A204.1 (cell line): ENCODE measurements around the gene TYK2.
"Not testable (repeated sequence)": the region's sequence is repeated elsewhere in the genome, so short reads cannot be mapped to it uniquely, and the experiment has no call there.

ENCODE experiments used
- FAIRE-seq: peaks from 2 replicates; lab custom pipeline; 2012; peaks lifted over from hg19 to GRCh38; lab: Jason Lieb, UNC

TYK2 gene

DNA sequence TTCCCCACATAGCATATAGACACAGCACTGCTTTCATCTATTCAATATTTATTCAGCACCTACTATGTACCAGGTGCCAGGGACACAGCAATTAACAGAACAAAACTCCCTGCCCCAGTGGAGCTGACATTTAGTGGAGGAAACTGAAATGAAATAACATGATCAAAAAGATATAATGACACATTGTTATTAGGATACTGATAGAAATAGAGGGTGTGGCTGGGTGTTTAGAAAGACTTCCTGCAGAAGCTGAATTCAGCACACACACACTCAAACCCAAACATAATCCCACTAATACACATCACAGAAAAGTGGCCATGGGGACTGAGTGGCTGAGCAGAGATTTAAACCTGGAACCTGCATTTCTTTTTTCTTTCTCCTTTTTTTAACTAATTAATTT lies 26.7 kb upstream of the TYK2 start:
- no peak for FAIRE-seq

DNA sequence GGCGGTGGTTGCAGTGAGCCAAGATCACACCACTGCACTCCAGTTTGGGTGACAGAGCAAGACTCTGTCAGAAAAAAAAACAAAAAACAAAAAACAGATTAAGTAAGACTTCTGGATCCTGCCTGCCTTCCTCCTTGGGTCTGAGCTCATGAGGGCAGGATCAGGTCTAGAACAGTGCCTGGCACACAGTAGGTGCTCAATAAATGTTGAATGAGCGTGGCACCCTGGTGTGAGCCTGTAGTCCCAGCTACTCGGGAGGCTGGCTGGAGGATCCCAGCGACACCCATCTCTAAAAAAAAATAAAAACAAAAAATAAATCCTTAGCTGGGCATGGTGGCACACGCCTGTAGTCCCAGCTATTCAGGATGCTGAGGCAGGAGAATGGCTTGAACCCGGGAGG lies 25.8 kb upstream of the TYK2 start:
- FAIRE-seq = no peak

DNA sequence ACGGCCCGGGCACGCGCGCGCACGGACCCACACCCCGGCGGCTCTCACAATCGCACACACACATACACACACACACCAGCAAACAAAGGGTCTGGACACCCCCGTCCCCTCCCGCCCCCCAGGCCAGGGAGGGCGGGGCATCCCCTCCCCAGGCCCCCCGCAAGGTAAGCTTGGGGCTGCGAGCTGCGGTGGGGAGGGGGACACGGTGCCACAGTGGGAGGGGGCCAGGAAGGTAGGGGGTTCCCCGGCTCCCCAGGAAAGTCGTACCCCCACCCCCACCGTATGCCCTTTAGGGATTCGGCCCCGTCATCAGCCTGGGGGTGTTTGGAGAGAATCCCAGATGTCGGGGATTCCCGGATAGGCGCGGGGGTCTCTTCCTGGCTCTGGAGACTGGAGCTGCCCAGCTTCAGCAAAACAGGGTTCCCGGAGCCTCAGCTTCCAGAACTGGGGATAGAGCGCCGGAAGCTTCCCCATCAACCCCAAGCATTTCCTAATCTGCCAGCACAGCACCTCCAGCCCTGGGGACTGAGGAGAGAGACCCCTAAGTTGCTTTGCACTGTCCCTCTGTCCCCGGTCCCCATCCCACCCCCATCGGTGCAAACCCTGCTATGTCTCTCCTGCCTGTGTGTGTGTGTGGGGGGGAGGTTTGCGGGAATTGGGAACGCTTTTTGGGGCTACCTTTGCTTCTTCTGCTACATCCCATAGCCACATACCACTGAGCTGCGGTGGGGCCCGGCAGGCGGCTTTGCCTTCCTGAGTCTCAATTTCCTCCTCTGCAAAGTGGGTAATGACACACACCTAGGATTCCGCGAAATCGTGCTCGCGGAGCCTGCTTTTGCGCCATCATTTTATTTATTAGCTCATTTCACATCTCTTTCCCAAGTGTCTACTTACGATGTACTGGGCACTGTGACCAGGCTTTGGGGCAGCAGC lies 24.8 kb upstream of the TYK2 start:
- no peak for FAIRE-seq

DNA sequence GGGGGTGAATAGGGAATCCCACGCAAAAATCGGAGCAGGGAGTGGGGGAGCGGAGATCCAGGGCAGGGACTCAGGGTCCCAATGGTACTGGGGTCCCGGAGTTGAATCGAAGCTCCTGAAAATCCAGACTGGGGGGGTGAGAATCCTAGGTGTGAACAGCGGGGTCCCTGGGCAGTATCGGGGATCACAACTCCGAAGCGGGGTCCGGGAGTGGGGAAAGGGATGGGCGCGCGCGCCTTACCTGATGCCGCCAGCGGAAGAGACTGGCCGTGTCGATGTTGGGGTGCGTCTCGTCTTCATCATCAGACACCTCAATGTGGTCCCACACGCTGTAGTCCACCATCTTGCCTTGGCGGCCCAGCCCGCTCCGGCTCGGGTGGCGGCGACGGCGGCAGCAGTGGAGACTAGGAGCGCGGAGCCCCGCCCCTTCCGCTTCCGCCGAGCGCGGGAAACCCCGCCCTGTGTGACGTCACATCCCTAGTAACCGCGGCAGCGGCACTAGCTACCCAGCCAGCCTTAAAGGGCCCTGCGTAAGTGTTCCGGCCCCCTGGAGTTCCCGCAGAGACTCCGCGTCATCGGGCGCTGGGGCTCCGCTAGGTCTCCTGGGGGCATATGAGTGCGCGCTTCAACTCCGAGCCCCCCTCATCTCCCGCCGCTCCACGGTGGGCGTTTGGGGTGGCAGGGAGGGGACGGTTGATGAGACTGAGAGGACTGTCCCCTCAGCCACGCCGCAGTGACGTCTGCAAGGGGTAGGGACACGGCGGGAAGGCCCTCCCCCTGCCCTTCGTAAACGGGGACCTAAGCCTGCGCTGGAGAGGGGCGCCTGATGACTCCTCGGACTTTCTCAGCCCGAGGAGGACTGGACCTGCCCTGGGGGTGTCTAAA lies 23.0 kb upstream of the TYK2 start, which contains the start of gene CDC37:
Gene CDC37 (minus strand): TSS at position 406 of the 885 bp plus-strand sequence. CDS start 63 bp downstream, at position 343.
- no peak for FAIRE-seq

DNA sequence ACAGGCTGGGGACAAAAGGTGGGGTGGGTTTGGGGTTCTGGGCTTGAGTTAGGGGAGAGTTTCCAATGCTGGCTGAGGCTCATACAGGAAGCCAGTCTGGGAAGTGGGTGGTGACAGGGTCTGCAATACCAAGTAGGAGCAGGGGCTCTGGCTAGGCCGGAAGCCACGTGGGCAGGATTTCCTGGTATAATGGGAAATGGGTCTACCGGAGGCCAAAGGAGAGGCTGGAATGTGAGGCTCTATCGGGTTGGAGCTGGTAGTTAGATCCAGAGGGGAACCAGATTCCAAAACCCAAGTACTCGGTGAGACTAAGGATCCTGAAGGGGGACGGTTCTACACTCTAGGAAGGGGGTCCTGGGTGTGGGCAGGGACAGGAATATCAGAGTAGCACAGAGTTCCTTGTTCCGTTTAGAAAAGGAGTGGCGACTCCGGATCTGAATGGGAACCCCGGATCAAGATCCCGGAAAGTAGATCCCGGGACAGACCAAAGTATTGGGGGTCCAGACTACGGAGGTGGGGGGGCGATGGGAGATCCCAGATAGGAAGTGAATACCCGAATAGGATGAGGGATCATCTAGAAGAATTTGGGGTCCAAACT lies 22.2 kb upstream of the TYK2 start:
- no peak for FAIRE-seq

DNA sequence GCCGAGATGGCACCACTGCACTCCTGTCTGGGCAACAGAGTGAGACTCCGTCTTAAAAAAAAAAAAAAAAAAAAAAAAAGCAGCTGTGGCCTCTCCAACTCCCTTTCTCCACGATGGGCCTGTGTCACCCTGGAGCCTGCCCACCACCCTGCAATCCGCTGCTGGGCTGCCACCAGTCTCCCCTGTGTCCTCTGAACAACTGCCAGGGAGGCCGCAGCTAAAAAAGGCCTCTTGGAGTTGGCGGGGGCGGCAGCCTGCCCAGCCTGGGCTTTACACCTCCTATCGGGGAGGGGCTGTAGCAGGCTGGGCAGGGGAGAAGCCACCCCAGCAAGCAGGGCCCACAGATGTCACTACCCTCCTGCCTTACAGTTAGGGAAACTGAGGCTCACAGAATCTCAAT lies 19.5 kb upstream of the TYK2 start:
- no peak for FAIRE-seq

DNA sequence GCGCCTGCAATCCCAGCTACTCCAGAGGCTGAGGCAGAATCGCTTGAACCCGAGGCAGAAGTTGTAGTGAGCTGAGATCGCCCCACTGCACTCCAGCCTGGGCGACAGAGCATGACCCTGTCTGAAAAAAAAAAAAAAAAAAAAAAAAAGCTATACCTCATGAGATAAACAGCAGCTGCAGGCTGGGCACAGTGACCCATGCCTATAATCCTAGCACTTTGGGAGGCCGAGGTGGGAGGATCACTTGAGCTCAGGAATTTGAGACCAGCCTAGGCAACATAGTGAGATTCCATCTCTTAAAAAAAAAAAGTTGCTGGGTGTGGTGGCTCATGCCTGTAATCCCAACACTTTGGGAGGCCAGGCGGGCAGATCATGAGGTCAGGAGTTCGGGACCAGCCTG lies 19.0 kb upstream of the TYK2 start:
- FAIRE-seq = not testable (repeated sequence)

DNA sequence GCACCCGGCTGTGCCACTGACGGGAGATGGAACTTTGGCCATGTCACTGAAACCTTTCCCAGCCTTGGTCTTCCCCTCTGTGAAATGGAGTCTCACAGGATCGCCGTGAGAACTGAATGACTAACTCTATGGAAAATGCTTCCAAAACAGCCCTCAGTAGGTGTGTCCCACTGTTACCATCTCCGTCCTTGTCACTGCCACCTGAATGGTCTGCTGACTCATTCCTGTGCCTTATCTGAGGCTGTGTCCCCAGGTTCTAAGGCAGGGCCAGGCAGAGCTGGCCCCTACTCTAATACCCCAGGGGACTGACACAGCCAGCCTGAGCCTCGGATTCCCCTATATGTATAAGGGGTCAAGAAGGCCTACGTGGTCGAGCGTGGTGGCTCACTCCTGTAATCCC lies 18.4 kb upstream of the TYK2 start:
- no peak for FAIRE-seq

DNA sequence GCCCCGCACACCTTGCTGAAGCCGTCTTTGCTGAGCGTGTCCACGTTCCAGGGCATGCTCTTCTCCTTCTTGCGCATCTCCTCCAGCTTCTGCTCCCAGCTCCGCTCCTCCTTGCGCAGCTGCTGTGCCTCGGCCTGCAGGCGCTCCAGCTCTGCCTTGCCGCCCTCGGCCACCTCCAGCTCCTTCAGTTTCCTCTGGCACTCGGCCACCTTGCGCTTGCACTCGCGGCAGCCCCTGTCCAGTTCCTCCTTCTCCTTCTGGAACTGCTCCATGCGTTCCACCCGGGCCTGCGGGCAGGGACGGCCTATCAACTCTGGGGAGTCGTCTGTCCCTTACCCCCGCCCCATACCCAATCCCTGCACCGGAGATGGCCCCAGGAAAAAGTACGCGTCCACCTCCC lies 15.5 kb upstream of the TYK2 start:
- FAIRE-seq = no peak

DNA sequence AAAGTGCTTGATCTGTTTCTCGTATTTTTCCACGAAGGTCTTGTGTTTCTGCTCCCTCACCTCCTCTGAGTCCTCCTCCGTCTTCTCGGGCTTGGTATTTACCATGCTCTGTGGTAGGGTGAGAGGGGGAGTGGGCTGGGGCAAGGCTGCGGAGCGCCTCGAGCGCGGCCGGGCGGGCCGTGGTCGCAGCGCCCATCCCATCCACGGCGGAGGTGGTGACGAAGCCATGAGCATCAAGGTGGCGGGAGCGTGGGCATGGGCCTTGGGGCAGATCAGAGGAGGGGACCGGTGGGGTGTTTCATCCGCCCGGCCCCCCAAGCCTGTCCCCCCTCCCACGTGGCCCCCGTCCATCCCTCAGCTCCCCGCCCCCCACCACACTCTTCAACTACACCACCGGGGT lies 15.1 kb upstream of the TYK2 start:
- no peak for FAIRE-seq

DNA sequence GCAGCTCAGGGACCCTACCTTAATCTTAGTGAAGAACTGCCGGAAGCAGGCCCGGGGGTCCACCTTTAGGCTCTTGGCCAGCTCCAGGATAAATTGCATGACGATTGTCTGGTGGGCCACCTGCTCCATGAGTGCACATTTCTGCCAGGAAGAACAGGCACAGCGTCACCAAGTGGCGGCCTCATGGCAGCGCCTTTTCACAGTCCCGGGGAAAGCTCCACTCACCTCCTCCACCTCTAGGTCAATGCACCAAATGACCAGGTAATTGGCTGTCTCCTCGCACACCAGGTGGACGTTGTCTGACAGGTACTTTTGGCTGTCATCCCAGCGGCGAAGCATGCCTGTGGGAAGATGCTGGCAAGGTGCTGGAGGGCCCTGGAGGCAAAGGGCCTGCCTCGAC lies 14.6 kb upstream of the TYK2 start:
- no peak for FAIRE-seq

DNA sequence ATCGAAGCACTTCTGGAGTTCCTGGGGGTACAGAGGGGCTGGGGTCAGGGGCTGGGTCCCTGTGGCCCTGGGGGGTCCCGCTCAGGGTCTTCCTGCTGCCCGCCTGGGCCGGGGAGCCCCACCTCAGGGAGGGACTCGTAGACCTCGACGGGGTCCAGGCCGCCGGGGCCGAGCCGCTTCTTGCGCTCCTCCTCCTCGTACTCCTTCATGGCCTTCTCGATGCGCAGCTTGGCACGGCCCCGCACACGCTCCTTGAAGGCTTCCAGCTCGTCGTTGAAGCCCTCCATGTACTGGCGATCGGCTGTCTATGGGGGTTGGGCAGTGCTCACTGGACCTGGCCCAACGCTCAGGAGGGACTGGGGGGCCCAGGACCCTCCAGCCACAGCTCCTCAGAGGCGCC lies 12.8 kb upstream of the TYK2 start:
- FAIRE-seq = no peak

DNA sequence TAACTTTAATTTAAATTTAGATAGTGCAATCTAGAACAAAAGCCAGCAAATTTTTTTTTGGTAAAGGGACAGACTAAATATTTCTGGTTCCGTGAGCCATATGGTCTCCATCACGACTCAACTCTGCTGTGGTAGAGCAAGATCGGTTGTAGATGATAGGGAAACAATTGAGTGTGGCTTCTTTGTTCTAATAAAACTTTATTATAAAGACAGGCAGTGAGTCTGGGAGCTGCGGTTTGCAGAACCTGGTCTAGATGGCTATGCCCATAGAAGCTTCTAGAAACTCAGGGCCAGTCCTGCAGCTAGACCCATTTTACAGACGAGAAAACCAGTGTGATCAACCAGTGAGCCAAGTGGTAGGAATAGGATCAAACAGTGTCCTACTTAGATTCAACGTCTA lies 11.7 kb upstream of the TYK2 start:
- no peak for FAIRE-seq

DNA sequence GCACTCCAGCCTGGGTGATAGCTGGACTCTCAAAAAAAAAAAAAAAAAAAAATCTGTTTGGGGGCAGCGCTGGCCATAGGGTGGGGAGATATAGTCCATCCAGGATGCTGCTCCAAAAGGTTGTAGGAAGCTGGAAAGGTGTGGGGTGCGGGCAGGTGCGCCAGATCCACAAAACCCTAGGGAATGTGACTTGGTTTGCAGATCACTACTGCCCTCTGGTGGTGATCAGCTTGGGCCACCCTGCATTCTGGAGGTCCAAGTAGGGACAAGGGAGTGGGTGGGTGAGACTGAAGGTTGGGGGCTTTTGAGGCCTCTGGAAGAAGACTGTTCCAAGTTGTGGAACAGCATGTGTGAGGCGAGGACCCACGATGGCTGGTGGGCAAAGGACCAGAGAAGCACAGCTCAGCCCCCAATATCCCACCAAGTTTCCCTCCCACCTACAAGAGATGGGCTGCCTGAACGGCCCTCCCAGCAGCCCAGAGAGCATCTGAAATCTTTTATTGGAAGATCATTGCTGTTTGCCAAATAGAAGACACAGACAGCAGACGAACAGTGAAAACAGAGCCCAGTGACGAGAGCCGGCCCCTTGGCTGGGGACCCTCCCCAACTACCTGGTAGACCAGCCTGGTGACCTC lies 10.4 kb upstream of the TYK2 start:
- FAIRE-seq = no peak

DNA sequence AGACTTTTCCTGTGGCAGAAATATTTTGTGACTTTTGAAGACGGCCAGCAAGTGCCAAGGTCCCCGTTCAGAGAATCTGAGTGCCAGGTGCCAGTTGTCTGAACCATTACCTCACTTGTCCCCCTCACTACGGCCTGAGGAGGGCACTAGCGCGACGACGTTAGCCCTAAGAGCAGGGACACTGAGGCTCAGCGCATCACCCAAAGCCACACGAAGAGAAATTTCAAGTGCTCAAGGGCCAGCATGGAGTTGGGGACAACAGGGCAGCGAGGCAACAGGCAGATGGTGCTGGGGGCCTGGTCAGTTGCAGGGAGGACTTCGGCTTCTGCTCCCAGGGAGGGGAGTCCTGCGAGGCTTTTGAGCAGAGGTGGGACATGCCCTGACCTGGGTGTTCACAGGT lies 9.5 kb upstream of the TYK2 start:
- FAIRE-seq = no peak

DNA sequence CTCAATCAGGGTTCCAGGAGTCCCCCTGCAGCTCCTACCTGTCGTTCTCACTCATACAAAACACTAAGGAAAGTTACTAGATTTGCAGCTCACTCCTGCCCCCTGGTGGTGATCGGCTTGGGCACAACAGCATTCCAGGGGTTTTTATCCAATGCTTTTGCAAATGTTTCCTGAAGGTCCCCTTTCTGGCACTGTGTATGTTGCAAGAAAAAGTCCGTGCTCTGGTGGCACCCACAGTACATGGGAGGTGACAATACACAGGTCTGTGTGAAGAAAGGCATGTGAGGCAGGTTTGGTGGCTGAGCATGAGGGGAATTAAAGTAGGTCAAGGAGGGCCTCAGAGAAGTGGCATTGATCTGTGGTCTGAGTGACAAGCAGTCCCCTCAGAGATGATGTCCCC lies 8.6 kb upstream of the TYK2 start:
- FAIRE-seq = peak; percentile 65

DNA sequence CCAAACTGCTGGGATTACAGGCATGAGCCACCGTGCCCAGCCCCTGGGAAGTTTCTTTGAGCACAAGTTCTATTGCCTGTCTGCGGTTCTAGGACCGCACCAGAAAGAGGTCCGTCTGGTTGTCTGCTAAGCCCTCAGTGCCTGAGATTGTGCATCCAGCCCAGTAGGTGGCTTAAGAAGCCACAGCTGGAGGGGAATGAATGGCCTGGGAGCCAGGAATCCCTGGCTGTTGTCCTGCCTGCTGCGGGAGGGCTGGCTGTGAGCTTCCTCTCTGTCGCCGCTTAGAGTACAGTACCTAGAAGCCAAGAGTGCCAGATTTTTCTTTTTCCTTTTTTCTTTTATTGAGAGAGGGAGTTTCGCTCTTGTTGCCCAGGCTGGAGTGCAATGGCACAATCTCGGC lies 4.2 kb upstream of the TYK2 start:
- no peak for FAIRE-seq

DNA sequence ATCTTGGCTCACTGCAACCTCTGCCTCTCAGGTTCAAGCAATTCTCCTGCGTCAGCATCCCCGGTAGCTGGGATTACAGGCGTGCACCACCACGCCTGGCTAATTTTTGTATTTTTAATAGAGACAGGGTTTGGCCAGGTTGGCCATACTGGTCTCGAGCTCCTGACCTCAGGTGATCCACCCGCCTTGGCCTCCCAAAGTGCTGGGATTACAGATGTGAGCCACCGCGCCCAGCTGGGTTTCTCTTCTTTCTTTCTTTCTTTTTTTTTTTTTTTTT lies 2.8 kb upstream of the TYK2 start:
- not testable (repeated sequence) for FAIRE-seq

DNA sequence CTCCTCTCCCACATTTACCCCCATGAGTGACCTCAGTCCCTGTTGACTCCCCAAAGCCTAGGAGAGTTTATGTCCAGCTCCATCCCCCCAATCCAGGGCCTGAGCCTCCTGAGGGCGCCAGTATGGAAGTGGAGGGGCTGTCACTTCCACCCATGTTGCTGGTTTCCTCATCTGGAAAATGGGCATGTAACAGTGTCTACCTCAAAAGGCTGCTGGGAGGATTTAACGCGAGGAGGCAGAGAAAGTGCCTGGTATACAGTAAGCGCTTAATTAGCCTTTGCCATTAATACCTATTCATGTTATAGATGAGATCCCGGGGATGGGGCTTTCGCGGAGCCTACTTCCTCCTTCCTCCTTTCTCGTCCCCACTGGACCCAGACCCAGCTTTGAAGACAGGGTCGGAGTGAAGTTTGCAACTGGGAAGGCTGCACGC lies 476 bp downstream of the TYK2 start:
- FAIRE-seq = no peak

DNA sequence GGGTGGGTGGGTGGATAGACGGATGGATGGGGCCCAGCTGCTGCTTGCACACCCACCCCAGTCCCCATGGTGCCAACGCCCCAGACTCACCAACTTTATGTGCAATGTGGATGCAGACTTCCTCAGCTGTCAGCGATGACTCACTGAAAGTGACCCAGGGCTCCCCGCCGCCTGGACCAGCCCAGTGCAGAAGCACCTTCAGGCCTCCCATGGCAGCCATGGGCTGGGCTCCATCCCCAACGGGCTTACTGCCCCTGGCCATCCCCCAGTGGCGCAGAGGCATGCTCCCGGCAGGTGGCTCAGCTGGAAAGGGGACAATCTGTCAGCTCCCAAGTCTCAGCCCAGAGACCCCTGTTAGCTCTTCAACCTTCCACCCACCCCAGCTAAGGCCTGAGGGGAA lies 2.2 kb downstream of the TYK2 start:
- FAIRE-seq = no peak

DNA sequence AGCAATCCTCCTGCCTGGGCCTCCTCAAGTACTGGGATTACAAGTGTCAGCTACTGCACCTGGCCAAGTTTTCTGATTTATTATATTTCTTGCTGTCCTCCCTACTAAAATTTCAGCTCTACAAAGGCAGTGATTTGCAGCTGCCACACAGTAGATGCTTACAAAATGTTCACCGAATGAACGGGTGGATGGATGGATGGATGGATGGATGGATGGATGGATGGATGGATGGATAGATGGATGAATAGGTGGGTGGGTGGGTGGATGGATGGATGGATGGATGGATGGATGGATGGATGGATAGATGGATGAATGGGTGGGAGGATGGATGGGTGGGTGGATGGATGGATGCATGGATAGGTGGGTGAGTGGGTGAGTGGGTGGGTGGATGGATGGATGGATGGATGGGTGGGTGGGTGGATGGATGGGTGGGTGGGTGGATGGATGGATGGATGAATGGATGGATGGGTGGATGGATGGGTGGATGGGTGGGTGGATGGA lies 3.2 kb downstream of the TYK2 start:
- FAIRE-seq = not testable (repeated sequence)

DNA sequence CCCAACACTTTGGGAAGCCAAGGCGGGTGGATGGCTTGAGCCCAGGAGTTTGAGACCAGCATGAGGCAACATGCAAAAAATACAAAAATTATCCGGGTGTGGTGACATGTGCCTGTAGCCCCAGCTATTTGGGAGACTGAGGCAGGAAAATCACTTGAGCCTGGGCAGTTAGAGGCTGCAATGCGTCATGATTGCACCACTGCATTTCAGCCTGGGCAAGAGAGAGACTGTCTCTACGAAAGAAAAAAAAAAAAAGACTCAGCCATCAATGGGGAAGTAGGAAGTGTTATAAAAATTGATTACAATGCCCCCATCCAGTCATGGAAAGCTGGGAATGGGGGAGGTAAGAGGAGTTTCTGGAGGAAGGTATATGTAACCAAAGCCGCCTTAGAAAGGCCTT lies 5.4 kb downstream of the TYK2 start:
- no peak for FAIRE-seq
